Psoas muscle (tissue), 8 donors: ENCODE data around the gene GPC6. TPM values are rescaled to one million over a fixed set of nuclear protein-coding genes. Genes with fewer than 3 reads are reported as not detected.

Source experiments
- ATAC-seq, 4 donors: fragments of 200-7000 bp; cut with Tn5 transposase; one replicate each; pipeline ENCODE4 v1.9.1; 2020; ENCODE audit warnings: moderate library complexity in 3 of 4, mild to moderate bottlenecking in 2 of 4
- DNase-seq, 2 donors: peaks; one replicate each; pipeline ENCODE4 v3.0.0-alpha.2; 2020
- H3K27ac ChIP-seq: fragments of 200-600 bp; one replicate; pipeline ENCODE4 v1.8.0; 2022
- H3K27me3 ChIP-seq, 3 donors: fragments of 200-600 bp in 1 of 3; one replicate each; pipeline versions ENCODE4 v1.6.1 to v1.8.0; 2013 to 2022; ENCODE audit warnings: low read length in 2 of 3, mild to moderate bottlenecking in 2 of 3, moderate library complexity in 1 of 3; ENCODE audit not compliant: insufficient read depth in 3 of 3
- H3K36me3 ChIP-seq, 2 donors: fragments of 200-600 bp in 1 of 2; one replicate each; pipeline versions ENCODE4 v1.6.1 to v1.8.0; 2013 to 2022; ENCODE audit warnings: low read depth in 1 of 2, mild to moderate bottlenecking in 1 of 2, moderate library complexity in 1 of 2; ENCODE audit not compliant: insufficient read depth in 1 of 2
- H3K4me1 ChIP-seq: fragments of 200-600 bp; one replicate; pipeline ENCODE4 v1.8.0; 2022
- H3K4me3 ChIP-seq: fragments of 200-600 bp; one replicate; pipeline ENCODE4 v1.8.0; 2022; ENCODE audit warnings: mild to moderate bottlenecking
- H3K9me3 ChIP-seq: fragments of 200-600 bp; one replicate; pipeline ENCODE4 v1.8.0; 2022
- CTCF ChIP-seq: fragments of 200-600 bp; IDR thresholded peaks from one replicate; pipeline ENCODE4 v1.8.0; 2022; ENCODE audit warnings: antibody characterized with exemption
- WGBS, 3 donors: extraction: QIAGEN DNeasy Blood & Tissue Kit; methylation state at CpG; one replicate each; pipeline versions ENCODE4 v1.1.6 to v1.1.7; 2013; 5-methylcytosine and 5-hydroxymethylcytosine counted together
- intact Hi-C, 2 donors: fragments of 100-400 bp; cut with DNase I; formaldehyde crosslinking; loops; one replicate each; pipeline versions ENCODE4 v1.11.0 to v1.14.2; 2022
- polyA plus RNA-seq, 3 donors: library from polyadenylated mRNA; stranded (reverse); fragments of 200-250 nt; gene quantifications; one replicate each; pipeline ENCODE4 v1.2.3, GENCODE V29; 2013
- total RNA-seq, 4 donors: library from RNA; stranded (reverse); fragmentation: NEBNext Ultra II Directional in 2 of 4; extraction: Animal tissue kit (Norgen Biotek cat#: 25700) in 2 of 4; gene quantifications; one replicate each; pipeline versions ENCODE4 v1.2.1 to v1.2.4, GENCODE V29; 2021 to 2023
- donor health status: healthy with polysubstance abuse.
- donor health status: DM: no; HTN: no; CAD: no; lungs with moderate emphysema.
- donor health status: Bipolar disorder and iron deficiency.
- donor health status: healthy.
- donor health status: DM: yes; HTN: yes; CAD: no.
- donor health status: DM: no; HTN: no; CAD: no.
- donor health status: DM: no; HTN: no; CAD: no.
- donor health status: DM: yes; HTN: yes; CAD: no.

Gene GPC6
- total and polyA plus RNA-seq, 7 donors, result 0.07 to 3.7 (median 0.57) TPM

GRCh38 chr13:94324767-94325540, 1098.3 kb downstream of the GPC6 start:
- 77 to 80% (median 78%) methylated on average over 14 of the region's 14 CpGs for WGBS, 3 donors
- Histone ChIP-seq H3K27me3 (no peaks in the 10 kb centered on the region), H3K4me3 (no peak overlapping the region), H3K9me3 (no peaks in the 10 kb centered on the region), H3K36me3 (no peaks in the 10 kb centered on the region), H3K4me1 (no peaks in the 10 kb centered on the region), H3K27ac (no peak overlapping the region)
- DNase-seq, result no peak
- no peak for ATAC-seq
- intact Hi-C loops, result no loop called here
- TF ChIP-seq CTCF, result no peak

- intact Hi-C loops, result no loop called here
- H3K27ac ChIP-seq, result no peak overlapping the region
- WGBS, 3 donors, result 76 to 84% (median 80%) methylated on average over 6 of the region's 6 CpGs
- ATAC-seq, result no peak
- H3K9me3 ChIP-seq, result no peaks in the 10 kb centered on the region
- H3K36me3 ChIP-seq, result no peaks in the 10 kb centered on the region
- no peak for DNase-seq
- H3K27me3 ChIP-seq, result no peaks in the 10 kb centered on the region
- H3K4me1 ChIP-seq, result no peaks in the 10 kb centered on the region
- TF ChIP-seq CTCF, result no peak
- H3K4me3 ChIP-seq, result no peak overlapping the region
These were observed 1099.0 kb downstream of the GPC6 start for GRCh38 chr13:94325650-94326049.

- Histone ChIP-seq H3K9me3 (no peaks in the 10 kb centered on the region), H3K4me3 (no peak overlapping the region), H3K27me3 (no peaks in the 10 kb centered on the region), H3K4me1 (no peaks in the 10 kb centered on the region), H3K27ac (no peak overlapping the region), H3K36me3 (no peaks in the 10 kb centered on the region)
- intact Hi-C loops, result no loop called here
- 42 to 51% (median 43%) methylated on average over 6 of the region's 6 CpGs for WGBS, 3 donors
- DNase-seq (no peak), ATAC-seq (no peak)
- no peak for TF ChIP-seq CTCF
These were observed 1100.7 kb downstream of the GPC6 start for GRCh38 chr13:94327318-94327717.

GRCh38 chr13:94328381-94329041, 1101.9 kb downstream of the GPC6 start:
- H3K27ac ChIP-seq, result no peak overlapping the region
- H3K4me3 ChIP-seq, result no peak overlapping the region
- TF ChIP-seq CTCF, result no peak
- DNase-seq (no peak), ATAC-seq (no peak)
- H3K27me3 ChIP-seq, result no peaks in the 10 kb centered on the region
- intact Hi-C loops, result no loop called here
- H3K9me3 ChIP-seq, result no peaks in the 10 kb centered on the region
- H3K4me1 ChIP-seq, result no peaks in the 10 kb centered on the region
- H3K36me3 ChIP-seq, result no peaks in the 10 kb centered on the region
- 59 to 61% (median 61%) methylated on average over 13 of the region's 13 CpGs for WGBS, 3 donors
